Astrocyte of the spinal cord (primary cell): ENCODE results near the gene KLHL26.

ENCODE experiments used
- DNase-seq: peaks from one replicate; pipeline ENCODE4 v3.0.0; 2011; ENCODE audit warnings: low read depth, low spot score
- H3K4me3 ChIP-seq: 2 replicates; pipeline ENCODE4 v1.5.1; 2011; ENCODE audit warnings: low read depth, mild to moderate bottlenecking, low read length, moderate library complexity
- in situ Hi-C: cut with HindIII; loops from 2 replicates; pipeline ENCODE4 v1.10.0; 2017; ENCODE audit warnings: low sequenced_read_pairs
- TF ChIP-seq, protein P1 (sequence below): IDR thresholded peaks from 2 replicates; pipeline ENCODE4 v1.5.1; 2012; ENCODE audit warnings: low read depth, mild to moderate bottlenecking, low read length, inconsistent platforms

The KLHL26 gene

GRCh38 chr19:18670312-18670711, 33.5 kb downstream of the KLHL26 start:
- TF ChIP-seq, protein P1, sequence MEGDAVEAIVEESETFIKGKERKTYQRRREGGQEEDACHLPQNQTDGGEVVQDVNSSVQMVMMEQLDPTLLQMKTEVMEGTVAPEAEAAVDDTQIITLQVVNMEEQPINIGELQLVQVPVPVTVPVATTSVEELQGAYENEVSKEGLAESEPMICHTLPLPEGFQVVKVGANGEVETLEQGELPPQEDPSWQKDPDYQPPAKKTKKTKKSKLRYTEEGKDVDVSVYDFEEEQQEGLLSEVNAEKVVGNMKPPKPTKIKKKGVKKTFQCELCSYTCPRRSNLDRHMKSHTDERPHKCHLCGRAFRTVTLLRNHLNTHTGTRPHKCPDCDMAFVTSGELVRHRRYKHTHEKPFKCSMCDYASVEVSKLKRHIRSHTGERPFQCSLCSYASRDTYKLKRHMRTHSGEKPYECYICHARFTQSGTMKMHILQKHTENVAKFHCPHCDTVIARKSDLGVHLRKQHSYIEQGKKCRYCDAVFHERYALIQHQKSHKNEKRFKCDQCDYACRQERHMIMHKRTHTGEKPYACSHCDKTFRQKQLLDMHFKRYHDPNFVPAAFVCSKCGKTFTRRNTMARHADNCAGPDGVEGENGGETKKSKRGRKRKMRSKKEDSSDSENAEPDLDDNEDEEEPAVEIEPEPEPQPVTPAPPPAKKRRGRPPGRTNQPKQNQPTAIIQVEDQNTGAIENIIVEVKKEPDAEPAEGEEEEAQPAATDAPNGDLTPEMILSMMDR, result no peak
- in situ Hi-C loops, result no loop called here
- H3K4me3 ChIP-seq, result no peak overlapping the region
- DNase-seq, result no peak

- in situ Hi-C loops, result no loop called here
- no peak for DNase-seq
- no peak overlapping the region for H3K4me3 ChIP-seq
- TF ChIP-seq, protein P1, result no peak
These were observed 34.6 kb downstream of the KLHL26 start for GRCh38 chr19:18671303-18672043.

DNA sequence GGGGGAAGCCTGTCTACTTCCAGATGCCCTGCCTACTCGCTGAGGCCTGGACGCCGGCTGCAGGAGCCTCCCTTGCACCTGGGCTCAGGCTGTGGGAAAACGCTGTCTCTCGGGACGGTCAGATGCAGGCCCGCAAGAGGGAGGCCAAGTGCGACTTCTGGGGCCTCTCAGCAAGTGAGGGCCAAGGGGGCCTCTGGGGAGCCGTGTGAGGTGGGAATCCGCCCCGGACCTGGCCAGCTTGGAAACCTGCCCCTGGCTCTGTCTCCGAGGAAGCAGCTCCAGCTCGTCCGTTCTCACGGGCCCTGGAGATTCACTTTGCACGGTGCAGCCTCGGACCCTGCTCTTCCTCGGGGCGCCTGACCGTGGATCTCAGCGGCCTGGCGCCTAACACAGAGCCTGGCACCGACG, 35.2 kb downstream of the KLHL26 start:
- DNase-seq, result no peak
- TF ChIP-seq, protein P1, result no peak
- in situ Hi-C loops, result no loop called here
- no peak overlapping the region for H3K4me3 ChIP-seq

- TF ChIP-seq, protein P1, result peak; percentile 52
- H3K4me3 ChIP-seq, result no peak overlapping the region
- DNase-seq, result peak; percentile 59
- in situ Hi-C loops, result no loop called here
These were observed 35.9 kb downstream of the KLHL26 start for GRCh38 chr19:18672606-18673337.

DNA sequence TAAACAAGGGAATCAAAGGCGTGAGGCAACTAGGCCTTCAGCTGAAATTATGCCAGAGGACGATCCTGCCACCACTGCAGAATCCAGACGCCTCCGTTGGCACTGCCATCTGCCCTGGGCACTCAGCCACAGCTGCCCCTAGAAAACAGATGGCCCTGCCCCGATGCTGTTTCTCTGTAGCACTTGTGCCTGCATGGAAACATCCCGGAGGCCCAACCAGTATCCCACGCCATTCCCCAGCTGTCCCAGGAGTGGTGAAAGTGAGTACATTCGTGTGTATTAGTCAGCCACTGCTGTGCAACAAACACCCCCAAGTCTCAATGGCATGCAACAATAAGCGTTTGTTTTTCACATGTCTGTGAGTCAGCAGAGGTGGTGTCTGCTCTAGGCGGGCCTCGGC, 37.8 kb downstream of the KLHL26 start:
- DNase-seq, result no peak
- in situ Hi-C loops, result no loop called here
- TF ChIP-seq, protein P1, result no peak
- H3K4me3 ChIP-seq, result no peak overlapping the region

DNA sequence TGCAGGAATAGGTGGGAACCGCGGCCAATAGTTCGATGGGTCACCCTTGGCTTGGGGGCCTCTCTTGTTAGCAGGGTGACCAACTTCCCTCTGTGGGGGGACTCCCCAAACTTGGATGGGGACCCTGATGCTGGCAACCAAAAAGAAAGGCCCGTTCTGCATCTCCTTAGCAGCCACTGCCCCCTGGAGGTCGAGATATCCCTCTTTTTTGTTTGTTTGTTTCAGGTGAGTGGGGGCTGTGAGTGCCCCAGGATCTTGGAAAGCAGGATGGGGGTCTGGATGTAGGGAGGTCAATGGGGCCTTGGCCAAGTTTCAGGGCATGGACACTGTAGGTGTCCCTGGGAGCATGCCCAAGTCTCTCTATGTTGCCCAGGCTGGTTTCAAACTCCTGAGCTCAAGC, 39.0 kb downstream of the KLHL26 start:
- TF ChIP-seq, protein P1, result peak; percentile 51
- no peak for DNase-seq
- in situ Hi-C loops, result no loop called here
- no peak overlapping the region for H3K4me3 ChIP-seq
